Ishikawa (cell line): ENCODE measurements around the gene ZNF440.

Experiments
- CEBPB ChIP-seq: IDR thresholded peaks from 2 replicates; pipeline ENCODE4 v1.6.1; 2012
- CREB1 ChIP-seq: IDR thresholded peaks from 2 replicates; pipeline ENCODE4 v1.6.1; 2012; ENCODE audit warnings: low read depth
- EGR1 ChIP-seq: IDR thresholded peaks from 2 replicates; pipeline ENCODE4 v1.6.1; 2012
- EP300 ChIP-seq: IDR thresholded peaks from 2 replicates; pipeline ENCODE4 v1.6.1; 2012; ENCODE audit warnings: borderline replicate concordance
- FOXM1 ChIP-seq: IDR thresholded peaks from 2 replicates; pipeline ENCODE4 v1.6.1; 2012; ENCODE audit warnings: low read depth, borderline replicate concordance
- MAX ChIP-seq: IDR thresholded peaks from 2 replicates; pipeline ENCODE4 v1.6.1; 2012
- NFIC ChIP-seq: IDR thresholded peaks from 2 replicates; pipeline ENCODE4 v1.6.1; 2012
- RAD21 ChIP-seq: IDR thresholded peaks from 2 replicates; pipeline ENCODE4 v1.6.1; 2012; ENCODE audit warnings: low read depth
- REST ChIP-seq: IDR thresholded peaks from 2 replicates; pipeline ENCODE4 v1.6.1; 2012; ENCODE audit warnings: low read depth, mild to moderate bottlenecking
- TAF1 ChIP-seq: IDR thresholded peaks from 2 replicates; pipeline ENCODE4 v1.6.1; 2012; ENCODE audit warnings: low read depth, mild to moderate bottlenecking
- TCF12 ChIP-seq: IDR thresholded peaks from 2 replicates; pipeline ENCODE4 v1.6.1; 2012; ENCODE audit warnings: low read depth
- TEAD4 ChIP-seq: IDR thresholded peaks from 2 replicates; pipeline ENCODE4 v1.6.1; 2012
- USF1 ChIP-seq: IDR thresholded peaks from 2 replicates; pipeline ENCODE4 v1.6.1; 2012
- YY1 ChIP-seq: IDR thresholded peaks from 2 replicates; pipeline ENCODE4 v1.6.1; 2012; ENCODE audit warnings: low read depth
- ZBTB7A ChIP-seq: IDR thresholded peaks from 2 replicates; pipeline ENCODE4 v1.6.1; 2012; ENCODE audit warnings: low read depth

Gene ZNF440

GRCh38 chr19:11780431-11781020 is 33.5 kb upstream of the ZNF440 start:
- no peak for TF ChIP-seq USF1
- TF ChIP-seq CEBPB: no peak
- TF ChIP-seq CREB1: no peak
- no peak for TF ChIP-seq FOXM1
- no peak for TF ChIP-seq ZBTB7A
- TF ChIP-seq TEAD4: no peak
- TF ChIP-seq YY1: no peak
- no peak for TF ChIP-seq TAF1
- no peak for TF ChIP-seq EGR1
- no peak for TF ChIP-seq TCF12

GRCh38 chr19:11781295-11782057 is 32.6 kb upstream of the ZNF440 start:
- TF ChIP-seq MAX (no peak), REST (no peak), RAD21 (no peak), EGR1 (no peak), CREB1 (no peak), USF1 (no peak), TAF1 (no peak), CEBPB (no peak), TCF12 (no peak), NFIC (no peak), TEAD4 (no peak), YY1 (no peak), ZBTB7A (no peak), EP300 (no peak), FOXM1 (no peak)

GRCh38 chr19:11783767-11784166 is 30.3 kb upstream of the ZNF440 start:
- no peak for TF ChIP-seq TCF12
- no peak for TF ChIP-seq TEAD4
- TF ChIP-seq USF1: no peak
- no peak for TF ChIP-seq REST
- TF ChIP-seq EGR1: no peak
- no peak for TF ChIP-seq CREB1
- no peak for TF ChIP-seq EP300
- TF ChIP-seq YY1: no peak

GRCh38 chr19:11784356-11784755 is 29.7 kb upstream of the ZNF440 start:
- no peak for TF ChIP-seq ZBTB7A
- TF ChIP-seq EGR1: no peak
- TF ChIP-seq NFIC: no peak
- TF ChIP-seq REST: no peak
- no peak for TF ChIP-seq EP300
- TF ChIP-seq TAF1: no peak
- TF ChIP-seq MAX: no peak
- no peak for TF ChIP-seq CEBPB
- no peak for TF ChIP-seq TEAD4
- TF ChIP-seq YY1: no peak
- no peak for TF ChIP-seq FOXM1
- TF ChIP-seq TCF12: no peak
- no peak for TF ChIP-seq CREB1
- TF ChIP-seq RAD21: no peak
- TF ChIP-seq USF1: no peak
